T47D (cell line): Measurements from ENCODE around the gene ZNF415.
"Not testable (repeated sequence)": the region's sequence is repeated elsewhere in the genome, so short reads cannot be mapped to it uniquely, and the experiment has no call there.

Source experiments
- DNase-seq, 2 experiments: peaks; one replicate each; pipeline versions ENCODE4 v3.0.0 to v3.0.0-alpha.2; 2011 to 2012; ENCODE audit warnings: low read depth in 1 of 2, low spot score in 1 of 2
- JUND ChIP-seq: IDR thresholded peaks from 2 replicates; pipeline ENCODE4 v1.6.1; 2012; ENCODE audit warnings: low read depth
- in situ Hi-C: cut with HindIII; loops from 2 replicates; pipeline ENCODE4 v1.10.0; 2016; ENCODE audit warnings: low sequenced_read_pairs, low pct_unique_long_range_greater_than_20kb

ZNF415 gene

GRCh38 chr19:53131727-53132126 lies 983 bp downstream of the ZNF415 start:
- DNase-seq = no peak
- in situ Hi-C loops = no loop called here
- no peak for TF ChIP-seq JUND

DNA sequence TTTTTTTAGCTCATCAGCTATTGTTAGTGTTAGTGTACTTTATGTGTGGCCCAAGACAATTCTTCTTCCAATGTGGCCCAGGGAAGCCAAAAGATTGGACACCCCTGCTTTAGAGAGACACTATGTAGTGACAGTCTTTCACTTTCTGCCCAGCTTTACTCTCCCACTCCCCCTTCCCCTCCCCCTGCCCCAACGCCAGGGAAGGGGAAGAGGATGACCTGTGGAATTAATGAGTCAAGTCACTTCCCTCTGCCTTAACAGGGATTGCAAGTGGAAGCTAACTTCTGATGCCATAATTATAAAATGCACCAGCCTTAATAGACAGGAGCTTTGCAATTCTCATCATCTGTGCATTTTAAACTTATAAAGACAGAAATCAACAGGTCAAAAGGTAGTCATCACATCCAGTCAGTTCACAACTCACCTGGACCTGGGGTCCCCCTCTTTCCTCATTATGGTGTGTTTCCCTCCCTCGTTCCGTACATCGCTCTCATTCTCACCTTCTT lies 1.6 kb downstream of the ZNF415 start:
- TF ChIP-seq JUND = no peak
- DNase-seq = no peak
- in situ Hi-C loops = no loop called here

- no peak for DNase-seq
- in situ Hi-C loops = no loop called here
- TF ChIP-seq JUND = no peak
Observed at GRCh38 chr19:53130506-53130905, 2.2 kb downstream of the ZNF415 start.

DNA sequence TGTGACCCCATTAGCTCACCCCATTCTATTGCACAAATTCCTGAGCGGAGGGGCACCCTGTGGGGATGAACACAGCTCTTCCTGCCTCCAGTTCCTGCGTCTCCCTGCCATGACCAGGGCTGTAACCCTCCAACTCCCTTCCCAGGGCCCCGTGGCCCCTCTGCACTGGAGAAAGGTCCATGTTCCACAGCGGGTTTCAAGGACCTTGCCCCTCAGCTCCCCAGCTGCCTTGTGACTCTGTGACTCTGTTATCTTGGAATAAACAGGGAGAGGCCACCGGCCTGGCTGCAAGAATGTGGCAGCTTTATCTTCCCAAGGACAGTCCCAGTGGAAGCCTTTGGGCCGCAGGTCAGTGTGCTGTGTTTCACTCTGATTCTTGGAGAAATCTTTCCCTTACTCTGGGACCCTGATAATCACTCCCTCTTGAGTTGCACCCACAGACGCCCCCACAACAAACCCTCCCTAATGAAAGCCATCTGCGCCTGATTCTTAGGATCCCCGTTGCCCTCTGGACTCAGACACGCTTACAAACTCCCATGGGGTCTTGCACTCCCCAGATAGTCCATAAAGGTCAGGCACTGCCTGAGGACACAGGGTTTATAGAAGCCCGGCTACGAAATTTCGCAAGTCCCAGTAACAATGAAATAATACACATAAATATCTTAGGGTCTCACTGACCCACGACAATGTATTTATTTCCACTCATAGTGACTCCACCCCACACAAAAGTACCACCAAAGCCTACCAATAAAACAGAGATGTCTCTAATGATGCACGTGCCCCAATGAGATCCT lies 5.8 kb downstream of the ZNF415 start:
- in situ Hi-C loops = not testable (repeated sequence)

DNA sequence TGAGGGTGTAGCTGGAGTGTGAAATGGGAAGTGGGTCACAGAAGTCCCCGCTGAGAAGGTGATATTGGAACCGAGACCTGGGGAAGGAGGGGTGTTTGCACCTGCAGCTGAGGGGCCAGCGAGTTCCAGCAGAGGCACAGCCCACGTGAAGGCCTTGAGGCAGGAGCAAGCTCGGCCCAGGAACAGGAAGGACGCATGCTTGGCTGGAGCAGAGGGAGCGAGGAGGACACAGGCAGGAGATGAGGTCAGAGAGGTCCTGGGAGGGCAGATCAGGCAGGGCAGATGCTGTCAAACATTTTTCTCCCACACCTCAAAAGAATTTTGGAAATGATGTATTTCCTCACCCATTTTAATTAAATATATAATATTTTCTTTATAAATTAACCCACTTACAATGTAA lies 9.3 kb downstream of the ZNF415 start:
- no peak for TF ChIP-seq JUND
- in situ Hi-C loops = no loop called here
- no peak for DNase-seq

More for the DNA sequence above, 5.8 kb downstream of the ZNF415 start:
- not testable (repeated sequence) for DNase-seq

GRCh38 chr19:53112286-53112685 lies 20.4 kb downstream of the ZNF415 start:
- DNase-seq = no peak
- TF ChIP-seq JUND = no peak
- in situ Hi-C loops = no loop called here

GRCh38 chr19:53109527-53109926 lies 23.2 kb downstream of the ZNF415 start:
- in situ Hi-C loops = no loop called here
- TF ChIP-seq JUND = no peak
- DNase-seq = no peak

- DNase-seq = peak; percentile 91 to 96
- TF ChIP-seq JUND = no peak
- in situ Hi-C loops = no loop called here
Observed at GRCh38 chr19:53103234-53104203, 29.2 kb downstream of the ZNF415 start, which contains the start of gene ZNF160. Gene ZNF160 (minus strand): TSS chr19:53103422. CDS start chr19:53086276, 17,146 bp downstream.

- peak; percentile 3 to 48 for DNase-seq
- in situ Hi-C loops = no loop called here
- no peak for TF ChIP-seq JUND
Observed at GRCh38 chr19:53102756-53103233, 29.9 kb downstream of the ZNF415 start.

GRCh38 chr19:53102206-53102755 lies 30.4 kb downstream of the ZNF415 start:
- TF ChIP-seq JUND = no peak
- in situ Hi-C loops = no loop called here
- no peak for DNase-seq

DNA sequence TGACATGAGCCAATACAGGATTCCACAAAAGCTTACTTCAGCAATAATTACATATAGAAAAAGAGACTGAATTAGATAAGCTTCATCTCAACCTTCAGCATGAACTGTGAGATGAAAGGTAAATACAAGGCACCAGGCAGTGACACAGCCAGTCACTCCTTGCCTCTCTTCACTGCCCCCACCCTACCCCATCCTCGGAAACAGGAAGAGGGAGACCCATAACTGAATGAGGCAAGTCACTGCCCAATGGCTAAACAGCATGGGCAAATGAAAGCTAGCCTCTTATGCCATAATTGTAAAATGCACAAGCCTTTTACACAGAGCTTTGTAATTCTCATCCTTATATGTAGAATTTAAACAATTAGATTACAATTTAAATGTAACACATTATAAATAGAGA lies 31.2 kb downstream of the ZNF415 start:
- in situ Hi-C loops = no loop called here
- TF ChIP-seq JUND = no peak
- no peak for DNase-seq

GRCh38 chr19:53098570-53098969 lies 34.1 kb downstream of the ZNF415 start:
- DNase-seq, in situ Hi-C loops: not testable (repeated sequence)

DNA sequence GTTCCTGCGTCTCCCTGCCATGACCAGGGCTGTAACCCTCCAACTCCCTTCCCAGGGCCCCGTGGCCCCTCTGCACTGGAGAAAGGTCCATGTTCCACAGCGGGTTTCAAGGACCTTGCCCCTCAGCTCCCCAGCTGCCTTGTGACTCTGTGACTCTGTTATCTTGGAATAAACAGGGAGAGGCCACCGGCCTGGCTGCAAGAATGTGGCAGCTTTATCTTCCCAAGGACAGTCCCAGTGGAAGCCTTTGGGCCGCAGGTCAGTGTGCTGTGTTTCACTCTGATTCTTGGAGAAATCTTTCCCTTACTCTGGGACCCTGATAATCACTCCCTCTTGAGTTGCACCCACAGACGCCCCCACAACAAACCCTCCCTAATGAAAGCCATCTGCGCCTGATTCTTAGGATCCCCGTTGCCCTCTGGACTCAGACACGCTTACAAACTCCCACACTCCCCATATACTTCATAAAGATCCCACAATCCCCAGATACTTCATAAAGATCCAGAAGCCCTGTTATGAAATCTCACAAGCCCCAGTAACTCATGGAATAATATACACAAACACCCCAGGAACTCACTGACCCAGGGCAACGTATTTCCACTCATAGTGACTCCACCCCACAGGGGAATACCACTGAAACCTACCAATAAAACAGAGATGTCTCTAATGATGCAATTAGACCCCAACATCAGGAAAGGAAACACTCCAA lies 35.6 kb downstream of the ZNF415 start:
- DNase-seq, in situ Hi-C loops: not testable (repeated sequence)

DNA sequence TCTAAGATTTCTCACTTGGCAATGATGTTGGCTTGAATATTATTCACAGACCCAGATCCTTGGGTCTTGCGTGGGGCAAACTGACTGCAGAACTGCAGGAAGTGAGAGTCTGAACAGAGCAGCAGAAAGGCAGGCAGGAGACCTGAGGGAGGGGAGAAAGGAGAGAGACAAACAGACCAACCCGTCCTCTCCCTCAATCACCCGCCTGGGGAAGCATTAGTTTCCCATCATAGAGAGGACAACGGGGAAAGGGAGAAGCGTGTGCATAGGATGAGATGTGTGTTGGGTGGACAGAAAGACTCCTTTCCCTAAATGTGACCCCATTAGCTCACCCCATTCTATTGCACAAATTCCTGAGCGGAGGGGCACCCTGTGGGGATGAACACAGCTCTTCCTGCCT lies 36.1 kb downstream of the ZNF415 start:
- in situ Hi-C loops, DNase-seq: not testable (repeated sequence)
